ENCODE measurements around the gene EPAS1. TPM values are rescaled to one million over a fixed set of nuclear protein-coding genes. Genes with fewer than 3 reads are reported as not detected.

EPAS1 gene
- polyA plus RNA-seq, 1 of the 3 experiments (the other 2 are of a cell fraction): 69.2 TPM

DNA sequence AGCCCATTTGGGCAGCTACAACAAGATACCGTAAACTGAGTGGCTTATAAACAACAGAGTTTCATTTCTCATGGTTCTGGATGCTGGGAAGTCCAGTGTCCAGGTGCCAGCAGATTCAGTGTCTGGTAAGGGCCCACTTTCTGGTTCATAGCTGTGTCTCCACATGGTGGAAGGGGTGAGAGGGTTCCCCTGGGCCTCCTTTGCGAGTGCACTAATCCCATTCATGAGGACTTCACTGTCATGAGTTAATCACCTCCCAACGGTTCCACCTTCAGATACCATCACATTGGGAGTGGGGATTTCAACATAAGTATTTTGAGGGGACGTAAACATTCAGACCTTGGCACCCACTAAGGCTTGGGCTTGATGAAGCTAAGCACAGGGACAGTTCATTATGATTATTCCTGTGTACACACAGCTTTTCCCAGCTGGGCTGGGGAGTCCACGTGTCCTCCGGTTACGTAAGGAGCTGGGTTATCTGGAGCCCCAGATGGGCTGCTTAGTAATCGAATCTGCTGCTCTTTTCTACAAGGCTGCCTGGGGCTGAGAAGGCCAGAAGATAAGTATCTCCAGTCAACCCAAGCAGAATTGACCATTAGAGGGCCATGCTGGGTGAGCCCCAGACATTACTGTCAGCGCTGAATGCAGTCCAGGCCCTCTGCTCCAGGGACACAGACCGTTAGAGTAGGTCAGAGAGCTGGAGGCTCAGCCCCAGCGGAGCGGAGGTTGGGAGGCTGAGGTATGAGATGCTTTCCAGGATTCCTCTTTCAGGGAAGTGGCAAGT lies 42.7 kb downstream of the EPAS1 start (continued):
- TF ChIP-seq IRF3 (IDR thresholded peaks at IDR 0.05; ENCODE audit: low read depth, low read length): no peak
- peak; percentile 99 for TF ChIP-seq RCOR1 (IDR thresholded peaks at IDR 0.05; ENCODE audit: low read length)
- TF ChIP-seq NRF1 (IDR thresholded peaks at IDR 0.05; ENCODE audit: low read depth, low read length): no peak
- peak; percentile 95; the same call in 1 of the 2 replicates for TF ChIP-seq MXI1 (IDR thresholded peaks at IDR 0.05; ENCODE audit: low read depth, low read length)
- peak; percentile 84 for TF ChIP-seq POLR2AphosphoS5 (IDR thresholded peaks at IDR 0.05; ENCODE audit: low read depth, low read length)
- TF ChIP-seq REST (IDR thresholded peaks at IDR 0.05; ENCODE audit: low read depth, low read length): no peak; the same call in 1 of the 2 replicates
- TF ChIP-seq, protein P1, sequence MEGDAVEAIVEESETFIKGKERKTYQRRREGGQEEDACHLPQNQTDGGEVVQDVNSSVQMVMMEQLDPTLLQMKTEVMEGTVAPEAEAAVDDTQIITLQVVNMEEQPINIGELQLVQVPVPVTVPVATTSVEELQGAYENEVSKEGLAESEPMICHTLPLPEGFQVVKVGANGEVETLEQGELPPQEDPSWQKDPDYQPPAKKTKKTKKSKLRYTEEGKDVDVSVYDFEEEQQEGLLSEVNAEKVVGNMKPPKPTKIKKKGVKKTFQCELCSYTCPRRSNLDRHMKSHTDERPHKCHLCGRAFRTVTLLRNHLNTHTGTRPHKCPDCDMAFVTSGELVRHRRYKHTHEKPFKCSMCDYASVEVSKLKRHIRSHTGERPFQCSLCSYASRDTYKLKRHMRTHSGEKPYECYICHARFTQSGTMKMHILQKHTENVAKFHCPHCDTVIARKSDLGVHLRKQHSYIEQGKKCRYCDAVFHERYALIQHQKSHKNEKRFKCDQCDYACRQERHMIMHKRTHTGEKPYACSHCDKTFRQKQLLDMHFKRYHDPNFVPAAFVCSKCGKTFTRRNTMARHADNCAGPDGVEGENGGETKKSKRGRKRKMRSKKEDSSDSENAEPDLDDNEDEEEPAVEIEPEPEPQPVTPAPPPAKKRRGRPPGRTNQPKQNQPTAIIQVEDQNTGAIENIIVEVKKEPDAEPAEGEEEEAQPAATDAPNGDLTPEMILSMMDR (IDR thresholded peaks at IDR 0.05): no peak; the same call in 1 of the 2 replicates
- peak; percentile 93 for TF ChIP-seq TCF12 (IDR thresholded peaks at IDR 0.05)
- TF ChIP-seq RAD21 (IDR thresholded peaks at IDR 0.05; ENCODE audit: low read length): peak; percentile 60

DNA sequence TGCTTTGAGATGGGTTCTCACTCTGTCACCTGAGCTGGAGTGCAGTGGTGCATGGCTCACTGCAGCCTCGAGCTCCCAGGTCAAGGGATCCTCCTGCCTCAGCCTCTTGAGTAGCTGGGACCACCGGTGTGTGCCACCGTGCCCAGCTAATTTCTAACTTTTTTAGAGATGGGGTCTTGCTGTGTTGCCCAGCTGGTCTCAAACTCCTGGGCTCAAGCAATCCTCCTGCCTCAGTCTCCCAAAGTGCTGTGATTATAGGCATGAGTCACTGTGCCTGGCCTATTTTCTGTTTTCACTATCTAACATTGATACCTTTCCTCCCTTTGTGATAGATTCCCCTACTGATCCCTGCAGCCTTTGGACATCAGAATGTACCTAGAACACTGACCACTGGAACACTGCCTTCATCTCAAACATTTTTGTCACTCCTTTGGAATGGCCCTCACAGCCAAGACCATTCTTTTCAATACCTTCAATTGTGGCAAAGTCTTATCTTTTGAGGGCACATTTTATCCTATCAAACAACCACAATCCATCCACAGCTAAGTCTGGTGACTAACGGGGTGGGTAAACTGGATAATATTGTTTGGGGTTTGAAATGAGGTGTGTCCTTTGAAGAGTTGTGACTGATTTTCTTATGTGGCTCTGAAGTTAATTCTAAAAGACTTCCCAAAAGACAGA lies 43.7 kb downstream of the EPAS1 start:
- peaks cover 98% of the 10 kb centered on the region for H3K79me2 ChIP-seq (ENCODE audit: insufficient read depth)
- peaks cover 11% of the 10 kb centered on the region for H4K20me1 ChIP-seq (ENCODE audit: insufficient read depth)
- no peaks in the 10 kb centered on the region for H3K9me2 ChIP-seq
- no peak overlapping the region for H3K9ac ChIP-seq
- no peak for TF ChIP-seq GATA2 (CRISPR knock-in tag; IDR thresholded peaks at IDR 0.05)
- no peak for TF ChIP-seq ELF1 (IDR thresholded peaks at IDR 0.05)
- no peak for TF ChIP-seq MEF2A (IDR thresholded peaks at IDR 0.05; ENCODE audit: borderline replicate concordance, low read depth)
- TF ChIP-seq NRF1 (IDR thresholded peaks at IDR 0.05; ENCODE audit: low read depth, low read length): no peak
- TF ChIP-seq YY1 (IDR thresholded peaks at IDR 0.05; ENCODE audit: low read depth): no peak
- no peak for TF ChIP-seq MAX (IDR thresholded peaks at IDR 0.05; ENCODE audit: low read depth)
- H3K4me3 ChIP-seq (ENCODE audit: low read depth in 2 of 2, low read length in 1 of 2): no peak overlapping the region
- CTCF ChIA-PET: interaction anchor here (0.8 to 17.7 kb wide), 16 partner anchors 9 to 348 kb away, joined by 3 to 194 read pairs (median 8); partner anchors contain the start of gene EPAS1
- H3K4me2 ChIP-seq: peak overlapping the region; percentile 41
- H3K36me3 ChIP-seq (replicated peaks in 1 of 2; ENCODE audit: control insufficient read depth in 1 of 2, insufficient read depth in 2 of 2, low read length in 1 of 2): no peaks in the 10 kb centered on the region
- peaks cover 44 to 96% of the 10 kb centered on the region in 2 experiments for H3K4me1 ChIP-seq (ENCODE audit: control insufficient read depth in 1 of 2, insufficient read depth in 2 of 2, low read depth in 1 of 2, low read length in 1 of 2)
- no peaks in the 10 kb centered on the region for H3K27me3 ChIP-seq (ENCODE audit: insufficient read depth)
- no peak for DNase-seq
- WGBS (ENCODE audit: low lambda C conversion rate): 85% methylated on average over 4 of the region's 4 CpGs
- no peaks in the 10 kb centered on the region for H3K9me3 ChIP-seq
- H3K27ac ChIP-seq (ENCODE audit: low read depth in 2 of 2, low read length in 1 of 2): peak overlapping the region; percentile 57 to 99; a peak in 3 of 4 replicates
- peaks cover 4% of the 10 kb centered on the region for H3F3A ChIP-seq (replicated peaks; ENCODE audit: insufficient read depth)
- no peak overlapping the region for H2AFZ ChIP-seq (ENCODE audit: low read depth)
- POLR2A ChIA-PET: interaction anchor here (0.8 to 7.1 kb wide), 20 partner anchors 9 to 746 kb away, joined by 3 to 97 read pairs (median 6); partner anchors contain the start of gene EPAS1
